ENCODE data around the gene ARL11.
"Not testable (repeated sequence)": the region's sequence is repeated elsewhere in the genome, so short reads cannot be mapped to it uniquely, and the experiment has no call there.

Gene ARL11

DNA sequence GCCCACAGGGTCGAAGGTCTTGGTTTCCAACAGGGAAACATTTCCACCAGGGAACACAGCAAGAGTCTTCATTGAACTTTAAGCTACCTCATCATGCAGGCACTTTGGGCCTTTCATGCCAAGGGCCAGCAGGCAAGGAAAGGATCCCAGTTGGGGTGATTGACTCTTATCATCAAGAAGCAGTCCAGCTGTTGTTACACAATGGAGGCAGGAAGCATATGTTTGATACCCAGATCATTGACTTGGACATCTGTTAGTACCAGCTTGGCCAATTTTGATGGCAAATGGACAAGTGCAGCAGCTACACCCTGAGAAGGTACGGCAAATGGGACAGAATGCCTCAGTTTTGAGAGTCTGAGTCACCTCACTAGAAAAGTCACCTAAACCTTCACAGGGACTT is 32.1 kb upstream of the ARL11 start:
- Histone ChIP-seq H3K4me3 (ENCODE audit: low read depth in 1 of 2, low read length in 2 of 2) (no peak overlapping the region), H3K4me1 (ENCODE audit: insufficient read depth, low read length) (no peaks in the 10 kb centered on the region), H4K20me1 (ENCODE audit: insufficient read depth, low read length) (no peaks in the 10 kb centered on the region), H3K9me3 (ENCODE audit: insufficient read depth, low read length, severe bottlenecking) (no peaks in the 10 kb centered on the region), H3K27ac (ENCODE audit: low read length) (no peak overlapping the region), H3K79me2 (ENCODE audit: insufficient read depth, low read length) (no peaks in the 10 kb centered on the region), H3K4me2 (ENCODE audit: insufficient read depth, low read length) (no peak overlapping the region), H3K27me3 (ENCODE audit: insufficient read depth, low read length, poor library complexity) (no peaks in the 10 kb centered on the region), H2AFZ (ENCODE audit: low read depth, low read length) (no peak overlapping the region), H3K36me3 (ENCODE audit: insufficient read depth, low read length) (no peaks in the 10 kb centered on the region), H3K9ac (ENCODE audit: low read depth, low read length) (no peak overlapping the region)
- TF ChIP-seq CTCF (IDR thresholded peaks at IDR 0.05; ENCODE audit: borderline replicate concordance, extremely low read depth, low read length, poor library complexity, severe bottlenecking) (no peak), EZH2 (IDR thresholded peaks at IDR 0.05; ENCODE audit: borderline replicate concordance, low read depth, low read length, severe bottlenecking) (no peak)
- ATAC-seq (ENCODE audit: insufficient read depth, low read depth) (no peak), DNase-seq (no peak)

DNA sequence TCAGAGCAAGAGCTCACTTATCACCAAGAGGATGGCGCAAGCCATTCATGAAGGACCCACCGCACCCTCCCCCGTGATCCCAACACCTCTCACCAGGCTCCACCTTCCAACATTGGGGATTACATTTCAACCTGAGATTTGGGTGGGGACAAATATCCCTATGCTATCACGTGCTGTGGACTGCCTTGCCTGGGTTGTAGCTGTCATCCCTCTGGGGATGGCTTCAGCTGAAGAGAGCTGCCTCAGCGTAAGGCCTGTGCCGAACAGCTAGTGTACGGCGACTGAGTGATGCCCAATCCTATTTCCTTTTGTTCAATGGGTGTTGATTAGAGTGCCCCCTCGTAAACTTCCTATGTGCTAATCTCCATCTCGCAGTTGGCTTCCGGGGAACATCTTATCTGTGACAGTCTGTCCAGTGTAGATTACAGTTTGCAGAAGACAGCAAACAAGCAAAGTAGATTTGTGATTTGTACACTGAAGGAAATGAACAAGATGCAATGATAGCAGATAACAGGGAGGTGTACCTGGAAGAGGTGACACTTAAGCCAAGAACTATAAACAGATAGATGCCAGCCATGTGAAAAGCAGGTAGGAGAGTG is 31.2 kb upstream of the ARL11 start:
- TF ChIP-seq CTCF (IDR thresholded peaks at IDR 0.05; ENCODE audit: borderline replicate concordance, extremely low read depth, low read length, poor library complexity, severe bottlenecking) (no peak), EZH2 (IDR thresholded peaks at IDR 0.05; ENCODE audit: borderline replicate concordance, low read depth, low read length, severe bottlenecking) (no peak)
- Histone ChIP-seq H4K20me1 (ENCODE audit: insufficient read depth, low read length) (no peaks in the 10 kb centered on the region), H3K4me1 (ENCODE audit: insufficient read depth, low read length) (no peaks in the 10 kb centered on the region), H3K79me2 (ENCODE audit: insufficient read depth, low read length) (no peaks in the 10 kb centered on the region), H3K27me3 (ENCODE audit: insufficient read depth, low read length, poor library complexity) (no peaks in the 10 kb centered on the region), H2AFZ (ENCODE audit: low read depth, low read length) (no peak overlapping the region), H3K4me2 (ENCODE audit: insufficient read depth, low read length) (no peak overlapping the region), H3K4me3 (ENCODE audit: low read depth in 1 of 2, low read length in 2 of 2) (no peak overlapping the region), H3K9me3 (ENCODE audit: insufficient read depth, low read length, severe bottlenecking) (no peaks in the 10 kb centered on the region), H3K9ac (ENCODE audit: low read depth, low read length) (no peak overlapping the region), H3K36me3 (ENCODE audit: insufficient read depth, low read length) (no peaks in the 10 kb centered on the region), H3K27ac (ENCODE audit: low read length) (no peak overlapping the region)
- DNase-seq (no peak), ATAC-seq (ENCODE audit: insufficient read depth, low read depth) (no peak)

- DNase-seq (no peak), ATAC-seq (ENCODE audit: insufficient read depth, low read depth) (no peak)
- peaks cover 6% of the 10 kb centered on the region for H3K4me1 ChIP-seq (ENCODE audit: insufficient read depth, low read length)
- no peak overlapping the region for H2AFZ ChIP-seq (ENCODE audit: low read depth, low read length)
- no peak overlapping the region for H3K4me2 ChIP-seq (ENCODE audit: insufficient read depth, low read length)
- H3K36me3 ChIP-seq (ENCODE audit: insufficient read depth, low read length) = no peaks in the 10 kb centered on the region
- H3K27me3 ChIP-seq (ENCODE audit: insufficient read depth, low read length, poor library complexity) = no peaks in the 10 kb centered on the region
- no peak for TF ChIP-seq CTCF (IDR thresholded peaks at IDR 0.05; ENCODE audit: borderline replicate concordance, extremely low read depth, low read length, poor library complexity, severe bottlenecking)
- TF ChIP-seq EZH2 (IDR thresholded peaks at IDR 0.05; ENCODE audit: borderline replicate concordance, low read depth, low read length, severe bottlenecking) = no peak
- H3K4me3 ChIP-seq (ENCODE audit: low read depth in 1 of 2, low read length in 2 of 2) = no peak overlapping the region
- H3K27ac ChIP-seq (ENCODE audit: low read length) = no peak overlapping the region
- no peak overlapping the region for H3K9ac ChIP-seq (ENCODE audit: low read depth, low read length)
- H3K9me3 ChIP-seq (ENCODE audit: insufficient read depth, low read length, severe bottlenecking) = no peaks in the 10 kb centered on the region
- H4K20me1 ChIP-seq (ENCODE audit: insufficient read depth, low read length) = no peaks in the 10 kb centered on the region
- H3K79me2 ChIP-seq (ENCODE audit: insufficient read depth, low read length) = no peaks in the 10 kb centered on the region
Observed at GRCh38 chr13:49602005-49602404, 26.3 kb upstream of the ARL11 start.

- not testable (repeated sequence) for H3K27me3 ChIP-seq (ENCODE audit: insufficient read depth, low read length, poor library complexity); H3K79me2 ChIP-seq (ENCODE audit: insufficient read depth, low read length); H2AFZ ChIP-seq (ENCODE audit: low read depth, low read length); DNase-seq; H3K36me3 ChIP-seq (ENCODE audit: insufficient read depth, low read length); H3K27ac ChIP-seq (ENCODE audit: low read length); ATAC-seq (ENCODE audit: insufficient read depth, low read depth); H3K4me2 ChIP-seq (ENCODE audit: insufficient read depth, low read length); H3K4me3 ChIP-seq (ENCODE audit: low read depth in 1 of 2, low read length in 2 of 2); H3K9ac ChIP-seq (ENCODE audit: low read depth, low read length); H3K4me1 ChIP-seq (ENCODE audit: insufficient read depth, low read length); H4K20me1 ChIP-seq (ENCODE audit: insufficient read depth, low read length); H3K9me3 ChIP-seq (ENCODE audit: insufficient read depth, low read length, severe bottlenecking)
Observed at GRCh38 chr13:49602615-49603014, 25.7 kb upstream of the ARL11 start.

All from DND-41 (cell line).